Measurements from ENCODE around the gene NFKBIL1. TPM values are rescaled to one million over a fixed set of nuclear protein-coding genes. Genes with fewer than 3 reads are reported as not detected.
A peak's percentile ranks its signal among the peaks of the same experiment; 100 is the strongest.

The NFKBIL1 gene
- total RNA-seq, 1 experiment from 2014 or later, result 15.1 TPM

GRCh38 chr6:31540640-31541039, 6.8 kb upstream of the NFKBIL1 start:
- H2AK5ac ChIP-seq (ENCODE audit: insufficient read length, low read length), result no peak overlapping the region
- peak overlapping the region; percentile 100 for H3K9ac ChIP-seq (ENCODE audit: extremely low read depth, insufficient read length, low read length)
- no peak overlapping the region for H2BK15ac ChIP-seq (ENCODE audit: low read depth, low read length)
- no peak overlapping the region for H4K8ac ChIP-seq (replicated peaks; ENCODE audit: insufficient read length, low read depth, low read length)
- H3K4ac ChIP-seq (ENCODE audit: low read depth, low read length), result no peak overlapping the region
- peak overlapping the region; percentile 64; the same call in 1 of the 2 replicates for H3K14ac ChIP-seq (ENCODE audit: insufficient read depth, low read length)
- TF ChIP-seq CTCF (conservative IDR thresholded peaks at IDR 0.05), result no peak
- DNase-seq, result no peak
- H3T11ph ChIP-seq (ENCODE audit: low read length), result no peak overlapping the region
- H3K23me2 ChIP-seq (ENCODE audit: insufficient read length, low read depth, low read length, poor library complexity, severe bottlenecking), result peaks cover 5% of the 10 kb centered on the region
- no peak overlapping the region for H2AFZ ChIP-seq (ENCODE audit: low read length)
- H4K91ac ChIP-seq (ENCODE audit: insufficient read length, low read depth, low read length), result peak overlapping the region; percentile 9
- no peaks in the 10 kb centered on the region for H4K20me1 ChIP-seq (ENCODE audit: control insufficient read depth, insufficient read depth, insufficient read length)
- peak overlapping the region; percentile 96 for H3K27ac ChIP-seq (ENCODE audit: insufficient read length, low read depth, low read length)
- peaks cover 31% of the 10 kb centered on the region for H3K79me2 ChIP-seq (ENCODE audit: insufficient read depth, low read length)
- Mint-ChIP-seq H3K27me3 (ENCODE audit: low read depth) (no peaks in the 10 kb centered on the region), H3K36me3 (ENCODE audit: insufficient read depth in 1 of 3, low read depth in 3 of 3) (peaks cover 51 to 59% (median 58%) of the 10 kb centered on the region in 3 experiments), H3K4me3 (peak overlapping the region; percentile 98 to 99), H3K9me3 (no peaks in the 10 kb centered on the region; a peak in 1 of 5 replicates), H3K4me1 (peaks cover 36 to 40% of the 10 kb centered on the region in 2 experiments), H3K27ac (peak overlapping the region; percentile 82 to 96 (median 92))
- no peak overlapping the region for H2BK120ac ChIP-seq (ENCODE audit: low read depth, low read length, poor library complexity, severe bottlenecking)
- H3K4me1 ChIP-seq (ENCODE audit: insufficient read depth, low read length), result peaks cover 2% of the 10 kb centered on the region; the same call in 1 of the 2 replicates
- no peaks in the 10 kb centered on the region for H3K27me3 ChIP-seq (ENCODE audit: insufficient read depth, low read length)
- no peak overlapping the region for H3K18ac ChIP-seq (ENCODE audit: insufficient read length, low read depth, low read length)
- no CpG with 5 or more reads among the region's 4 CpGs for WGBS (ENCODE audit: extremely low coverage, insufficient read length, low lambda C conversion rate)
- peak overlapping the region; percentile 59 for H3K4me2 ChIP-seq (ENCODE audit: insufficient read depth, insufficient read length, low read length)
- no peak overlapping the region for H2BK20ac ChIP-seq (ENCODE audit: low read depth, low read length, poor library complexity, severe bottlenecking)
- no peak overlapping the region for H2BK12ac ChIP-seq (ENCODE audit: insufficient read length, low read depth, low read length)
- H2BK5ac ChIP-seq (ENCODE audit: insufficient read length, low read length), result peak overlapping the region; percentile 100
- H3K56ac ChIP-seq (ENCODE audit: insufficient read length, low read depth, low read length), result peak overlapping the region; percentile 80
- no peak overlapping the region for H3K23ac ChIP-seq (ENCODE audit: insufficient read length, low read depth, low read length)
- H3K9me3 ChIP-seq (ENCODE audit: control insufficient read depth, low read depth, low read length), result no peaks in the 10 kb centered on the region
- peaks cover 10% of the 10 kb centered on the region for H3K79me1 ChIP-seq (ENCODE audit: insufficient read depth, low read depth, low read length, poor library complexity, severe bottlenecking)
- peak overlapping the region; percentile 99 for H4K5ac ChIP-seq (ENCODE audit: insufficient read length, low read depth, low read length)

All from H9 (cell line).